Neural progenitor cell (in vitro differentiated cells): ENCODE measurements around the gene MCF2L2.

Experiments
- EZH2phosphoT487 ChIP-seq: fragments of 200-600 bp; sonication (generic); IDR thresholded peaks from 2 replicates; pipeline ENCODE4 v1.6.1; 2017; ENCODE audit warnings: antibody characterized with exemption
- TF ChIP-seq, protein P1 (sequence below): fragments of 200-600 bp; sonication (generic); IDR thresholded peaks from 2 replicates; pipeline ENCODE4 v1.5.1; 2017; ENCODE audit warnings: antibody characterized with exemption, mild to moderate bottlenecking

DNA sequence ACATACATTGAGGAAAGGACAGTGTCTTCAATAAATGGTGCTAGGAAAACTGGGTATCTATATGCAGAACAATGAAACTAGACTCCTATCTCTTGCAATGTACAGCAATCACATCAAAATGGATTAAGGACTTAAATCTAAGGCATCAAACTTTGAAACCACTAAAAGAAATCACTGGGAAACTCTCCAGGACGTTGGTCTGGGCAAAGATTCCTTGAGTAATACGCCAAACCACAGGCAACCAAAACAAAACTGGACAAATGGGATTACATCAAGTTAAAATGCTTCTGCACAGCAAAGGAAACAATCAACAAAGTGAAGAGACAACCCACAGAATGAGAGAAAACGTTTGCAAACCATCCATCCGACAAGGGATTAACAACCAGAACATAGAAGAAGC, 280.4 kb downstream of the MCF2L2 start:
- TF ChIP-seq, protein P1, sequence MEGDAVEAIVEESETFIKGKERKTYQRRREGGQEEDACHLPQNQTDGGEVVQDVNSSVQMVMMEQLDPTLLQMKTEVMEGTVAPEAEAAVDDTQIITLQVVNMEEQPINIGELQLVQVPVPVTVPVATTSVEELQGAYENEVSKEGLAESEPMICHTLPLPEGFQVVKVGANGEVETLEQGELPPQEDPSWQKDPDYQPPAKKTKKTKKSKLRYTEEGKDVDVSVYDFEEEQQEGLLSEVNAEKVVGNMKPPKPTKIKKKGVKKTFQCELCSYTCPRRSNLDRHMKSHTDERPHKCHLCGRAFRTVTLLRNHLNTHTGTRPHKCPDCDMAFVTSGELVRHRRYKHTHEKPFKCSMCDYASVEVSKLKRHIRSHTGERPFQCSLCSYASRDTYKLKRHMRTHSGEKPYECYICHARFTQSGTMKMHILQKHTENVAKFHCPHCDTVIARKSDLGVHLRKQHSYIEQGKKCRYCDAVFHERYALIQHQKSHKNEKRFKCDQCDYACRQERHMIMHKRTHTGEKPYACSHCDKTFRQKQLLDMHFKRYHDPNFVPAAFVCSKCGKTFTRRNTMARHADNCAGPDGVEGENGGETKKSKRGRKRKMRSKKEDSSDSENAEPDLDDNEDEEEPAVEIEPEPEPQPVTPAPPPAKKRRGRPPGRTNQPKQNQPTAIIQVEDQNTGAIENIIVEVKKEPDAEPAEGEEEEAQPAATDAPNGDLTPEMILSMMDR = no peak
- TF ChIP-seq EZH2phosphoT487 = no peak
